HL-60 (cell line): ENCODE data around the gene MOBP.

Source experiments
- DNase-seq, 2 experiments: peaks; one replicate each; pipeline ENCODE4 v3.0.0-alpha.2; 2010 to 2020; ENCODE audit warnings: low read depth in 1 of 2, low spot score in 1 of 2
- H3K27ac ChIP-seq: fragments of 250-450 bp; sonication (Bioruptor Pico); replicated peaks from 2 replicates; pipeline ENCODE4 v1.5.1; 2020; ENCODE audit warnings: mild to moderate bottlenecking, moderate library complexity
- H3K27me3 ChIP-seq: fragments of 250-450 bp; sonication (Bioruptor Pico); 2 replicates; pipeline ENCODE4 v1.5.1; 2021; ENCODE audit warnings: mild to moderate bottlenecking, moderate library complexity; ENCODE audit not compliant: insufficient read depth, poor library complexity, severe bottlenecking
- H3K4me3 ChIP-seq: replicated peaks from 2 replicates; pipeline ENCODE4 v1.5.1; 2011; ENCODE audit warnings: mild to moderate bottlenecking, control low read depth, low read length; ENCODE audit not compliant: insufficient read depth
- GABPA ChIP-seq: IDR thresholded peaks from 2 replicates; pipeline ENCODE4 v1.6.1; 2012; ENCODE audit warnings: low read depth
- POLR2AphosphoS5 ChIP-seq: IDR thresholded peaks from 2 replicates; pipeline ENCODE4 v1.6.1; 2012; ENCODE audit warnings: low read depth
- SPI1 ChIP-seq: IDR thresholded peaks from 2 replicates; pipeline ENCODE4 v1.6.1; 2012; ENCODE audit warnings: low read depth, mild to moderate bottlenecking, borderline replicate concordance
- TF ChIP-seq, protein P1 (sequence below): IDR thresholded peaks from one replicate; pipeline ENCODE4 v1.5.1; 2011; ENCODE audit warnings: low read length, control low read depth, inconsistent platforms; ENCODE audit not compliant: insufficient read depth
- TF ChIP-seq, protein P2 (sequence below): IDR thresholded peaks from 2 replicates; pipeline ENCODE4 v1.6.1; 2012; ENCODE audit warnings: low read depth; ENCODE audit not compliant: insufficient replicate concordance

The MOBP gene

DNA sequence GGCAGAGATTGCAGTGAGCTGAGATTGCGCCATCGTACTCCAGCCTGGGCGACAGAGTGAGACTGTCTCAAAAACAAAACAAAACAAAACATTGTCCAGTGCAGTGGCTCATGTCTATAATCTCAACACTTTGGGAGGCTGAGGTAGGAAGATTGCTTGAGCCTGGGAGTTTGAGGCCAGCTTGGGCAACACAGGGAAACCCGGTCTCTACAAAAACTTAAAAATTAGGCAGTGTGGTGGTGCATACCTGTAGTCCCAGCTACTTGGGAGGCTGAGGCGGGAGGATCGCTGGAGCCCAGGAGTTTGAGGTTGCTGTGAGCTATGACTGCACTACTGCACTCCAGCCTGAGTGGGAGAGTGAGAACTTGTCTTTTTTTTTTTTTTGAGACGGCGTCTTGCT is 27.2 kb upstream of the MOBP start:
- no peaks in the 10 kb centered on the region for H3K27me3 ChIP-seq
- no peak for DNase-seq
- H3K27ac ChIP-seq, result no peak overlapping the region
- TF ChIP-seq SPI1, result no peak
- no peak for TF ChIP-seq GABPA
- TF ChIP-seq, protein P1, sequence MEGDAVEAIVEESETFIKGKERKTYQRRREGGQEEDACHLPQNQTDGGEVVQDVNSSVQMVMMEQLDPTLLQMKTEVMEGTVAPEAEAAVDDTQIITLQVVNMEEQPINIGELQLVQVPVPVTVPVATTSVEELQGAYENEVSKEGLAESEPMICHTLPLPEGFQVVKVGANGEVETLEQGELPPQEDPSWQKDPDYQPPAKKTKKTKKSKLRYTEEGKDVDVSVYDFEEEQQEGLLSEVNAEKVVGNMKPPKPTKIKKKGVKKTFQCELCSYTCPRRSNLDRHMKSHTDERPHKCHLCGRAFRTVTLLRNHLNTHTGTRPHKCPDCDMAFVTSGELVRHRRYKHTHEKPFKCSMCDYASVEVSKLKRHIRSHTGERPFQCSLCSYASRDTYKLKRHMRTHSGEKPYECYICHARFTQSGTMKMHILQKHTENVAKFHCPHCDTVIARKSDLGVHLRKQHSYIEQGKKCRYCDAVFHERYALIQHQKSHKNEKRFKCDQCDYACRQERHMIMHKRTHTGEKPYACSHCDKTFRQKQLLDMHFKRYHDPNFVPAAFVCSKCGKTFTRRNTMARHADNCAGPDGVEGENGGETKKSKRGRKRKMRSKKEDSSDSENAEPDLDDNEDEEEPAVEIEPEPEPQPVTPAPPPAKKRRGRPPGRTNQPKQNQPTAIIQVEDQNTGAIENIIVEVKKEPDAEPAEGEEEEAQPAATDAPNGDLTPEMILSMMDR, result no peak
- TF ChIP-seq, protein P2, sequence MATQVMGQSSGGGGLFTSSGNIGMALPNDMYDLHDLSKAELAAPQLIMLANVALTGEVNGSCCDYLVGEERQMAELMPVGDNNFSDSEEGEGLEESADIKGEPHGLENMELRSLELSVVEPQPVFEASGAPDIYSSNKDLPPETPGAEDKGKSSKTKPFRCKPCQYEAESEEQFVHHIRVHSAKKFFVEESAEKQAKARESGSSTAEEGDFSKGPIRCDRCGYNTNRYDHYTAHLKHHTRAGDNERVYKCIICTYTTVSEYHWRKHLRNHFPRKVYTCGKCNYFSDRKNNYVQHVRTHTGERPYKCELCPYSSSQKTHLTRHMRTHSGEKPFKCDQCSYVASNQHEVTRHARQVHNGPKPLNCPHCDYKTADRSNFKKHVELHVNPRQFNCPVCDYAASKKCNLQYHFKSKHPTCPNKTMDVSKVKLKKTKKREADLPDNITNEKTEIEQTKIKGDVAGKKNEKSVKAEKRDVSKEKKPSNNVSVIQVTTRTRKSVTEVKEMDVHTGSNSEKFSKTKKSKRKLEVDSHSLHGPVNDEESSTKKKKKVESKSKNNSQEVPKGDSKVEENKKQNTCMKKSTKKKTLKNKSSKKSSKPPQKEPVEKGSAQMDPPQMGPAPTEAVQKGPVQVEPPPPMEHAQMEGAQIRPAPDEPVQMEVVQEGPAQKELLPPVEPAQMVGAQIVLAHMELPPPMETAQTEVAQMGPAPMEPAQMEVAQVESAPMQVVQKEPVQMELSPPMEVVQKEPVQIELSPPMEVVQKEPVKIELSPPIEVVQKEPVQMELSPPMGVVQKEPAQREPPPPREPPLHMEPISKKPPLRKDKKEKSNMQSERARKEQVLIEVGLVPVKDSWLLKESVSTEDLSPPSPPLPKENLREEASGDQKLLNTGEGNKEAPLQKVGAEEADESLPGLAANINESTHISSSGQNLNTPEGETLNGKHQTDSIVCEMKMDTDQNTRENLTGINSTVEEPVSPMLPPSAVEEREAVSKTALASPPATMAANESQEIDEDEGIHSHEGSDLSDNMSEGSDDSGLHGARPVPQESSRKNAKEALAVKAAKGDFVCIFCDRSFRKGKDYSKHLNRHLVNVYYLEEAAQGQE, result no peak
- H3K4me3 ChIP-seq, result no peak overlapping the region

DNA sequence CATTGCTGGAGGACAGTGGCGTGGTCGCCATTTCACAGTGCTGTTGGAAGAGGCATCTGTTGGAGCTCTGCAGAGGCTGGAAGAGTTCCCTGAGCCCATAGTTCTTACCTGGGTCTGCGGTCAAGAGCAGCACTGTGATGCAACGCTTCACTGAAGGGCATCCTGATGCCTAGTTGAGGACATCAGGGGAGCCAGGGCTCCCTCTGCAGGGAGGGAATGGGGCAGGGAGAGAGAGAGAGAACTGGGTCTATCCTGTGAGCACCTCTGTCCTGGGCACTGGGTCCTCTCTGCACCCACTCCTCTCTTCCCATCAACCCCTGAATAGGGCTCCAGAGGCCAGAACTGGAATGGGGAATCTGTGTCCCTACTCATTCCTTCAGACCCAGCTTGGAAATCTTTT is 23.9 kb upstream of the MOBP start:
- TF ChIP-seq POLR2AphosphoS5 (no peak), GABPA (no peak), SPI1 (no peak)
- TF ChIP-seq, protein P1, result no peak
- TF ChIP-seq, protein P2, result no peak

GRCh38 chr3:39445927-39446326 is 21.6 kb upstream of the MOBP start:
- TF ChIP-seq POLR2AphosphoS5 (no peak), SPI1 (no peak)
- no peak for DNase-seq
- Histone ChIP-seq H3K27ac (no peak overlapping the region), H3K27me3 (no peaks in the 10 kb centered on the region), H3K4me3 (no peak overlapping the region)

More for the DNA sequence above, 23.9 kb upstream of the MOBP start:
- Histone ChIP-seq H3K27ac (no peak overlapping the region), H3K27me3 (no peaks in the 10 kb centered on the region), H3K4me3 (no peak overlapping the region)
- DNase-seq, result no peak

DNA sequence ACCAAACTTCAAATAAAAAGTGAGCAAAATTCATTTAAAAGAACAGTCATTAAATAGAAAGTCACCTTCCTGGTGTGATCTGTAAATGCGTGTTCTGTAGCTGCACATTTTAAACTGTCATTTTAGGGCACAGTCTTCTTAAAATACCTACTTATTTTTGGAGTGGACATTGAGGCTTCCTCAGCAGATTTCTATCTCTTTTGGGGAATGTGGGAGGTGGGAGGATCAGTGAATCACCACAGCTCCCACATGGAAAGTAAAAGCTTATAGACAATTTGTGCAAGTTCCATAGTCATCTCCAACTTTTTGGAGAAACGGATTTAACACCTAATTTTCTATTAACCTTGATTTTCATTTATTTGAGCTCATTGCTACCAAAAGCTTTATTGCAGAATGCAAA is 21.0 kb upstream of the MOBP start:
- H3K27ac ChIP-seq, result no peak overlapping the region
- DNase-seq, result no peak
- TF ChIP-seq, protein P1, result no peak
- TF ChIP-seq POLR2AphosphoS5 (no peak), SPI1 (no peak), GABPA (no peak)
- TF ChIP-seq, protein P2, result no peak
- H3K4me3 ChIP-seq, result no peak overlapping the region
- H3K27me3 ChIP-seq, result no peaks in the 10 kb centered on the region
